GM12878 (cell line): ENCODE data around the gene SLC5A2. TPM values are rescaled to one million over a fixed set of nuclear protein-coding genes. Genes with fewer than 3 reads are reported as not detected.

Experiments
- ATAC-seq: fragments of 200-7000 bp; cut with Tn5 transposase; 3 replicates; pipeline ENCODE4 v1.9.1; 2020; ENCODE audit warnings: mild to moderate bottlenecking, moderate library complexity
- BruUV-seq: library from RNA; stranded (reverse); fragments of 400-500 nt; replicated peaks from 2 replicates; lab custom pipeline; 2021; lab: Mats Ljungman, UMichigan
- CTCF ChIA-PET: fragments of 300-600 bp; sonication (Branson Sonifier 250); formaldehyde crosslinking; extraction: SDS; loops from one replicate; lab custom pipeline; 2021; ENCODE audit warnings: inconsistent platforms; lab: Yijun Ruan, JAX
- POLR2A ChIA-PET: fragments of 350-600 bp; formaldehyde crosslinking; extraction: SDS; loops from one replicate; lab custom pipeline; 2021; ENCODE audit warnings: inconsistent platforms; lab: Charles Lee
- RAD21 ChIA-PET: fragments of 300-600 bp; sonication (Branson Sonifier 250); formaldehyde crosslinking; loops from one replicate; lab custom pipeline; 2023; ENCODE audit warnings: antibody characterized with exemption; ENCODE audit not compliant: unreplicated experiment; lab: Charles Lee
- SMC1A ChIA-PET: fragments of 300-600 bp; sonication (Branson Sonifier 250); formaldehyde crosslinking; loops from one replicate; lab custom pipeline; 2023; ENCODE audit not compliant: unreplicated experiment, uncharacterized antibody; lab: Charles Lee
- DNase-seq: peaks from one replicate; pipeline ENCODE4 v3.0.0-alpha.2; 2011; ENCODE audit warnings: low read depth, low spot score
- FAIRE-seq: peaks from 3 replicates; lab custom pipeline; 2011; peaks lifted over from hg19 to GRCh38; lab: Jason Lieb, UNC
- H2AFZ ChIP-seq: 2 replicates; pipeline ENCODE4 v1.6.0; 2011; ENCODE audit warnings: low read depth, low read length, control low read depth; ENCODE audit not compliant: control insufficient read depth
- H3K27ac ChIP-seq: 2 replicates; pipeline ENCODE4 v1.5.1; 2011; ENCODE audit warnings: control low read depth; ENCODE audit not compliant: control insufficient read depth, insufficient read depth
- H3K27me3 ChIP-seq, 2 experiments: replicated peaks in 1 of 2; 2 replicates each; pipeline versions ENCODE4 v1.6.0 to v1.6.1; 2011; ENCODE audit warnings: low read length in 1 of 2; ENCODE audit not compliant: control insufficient read depth in 2 of 2, insufficient read depth in 2 of 2
- H3K36me3 ChIP-seq, 2 experiments: 2 replicates each; pipeline ENCODE4 v1.5.1; 2011; ENCODE audit warnings: low read length in 1 of 2; ENCODE audit not compliant: control insufficient read depth in 2 of 2, insufficient read depth in 2 of 2
- H3K4me1 ChIP-seq: 2 replicates; pipeline ENCODE4 v1.6.1; 2011; ENCODE audit warnings: mild to moderate bottlenecking, low read length, moderate library complexity, mixed read lengths; ENCODE audit not compliant: control insufficient read depth, insufficient read depth
- H3K4me2 ChIP-seq: 2 replicates; pipeline ENCODE4 v1.6.0; 2011; ENCODE audit warnings: control low read depth; ENCODE audit not compliant: control insufficient read depth, insufficient read depth
- H3K4me3 ChIP-seq: fragments of 200-600 bp; sonication (generic); 2 replicates; pipeline ENCODE4 v1.5.1; 2016
- H3K79me2 ChIP-seq: 2 replicates; pipeline ENCODE4 v1.6.0; 2011; ENCODE audit warnings: low read length; ENCODE audit not compliant: control insufficient read depth, insufficient read depth
- H3K9ac ChIP-seq: 2 replicates; pipeline ENCODE4 v1.8.0; 2011; ENCODE audit warnings: low read length, control low read depth, mixed read lengths; ENCODE audit not compliant: control insufficient read depth, insufficient read depth
- H3K9me3 ChIP-seq: replicated peaks from 3 replicates; pipeline ENCODE4 v1.5.1; 2011; ENCODE audit warnings: mild to moderate bottlenecking, low read length; ENCODE audit not compliant: control insufficient read depth, insufficient read depth
- H4K20me1 ChIP-seq: 2 replicates; pipeline ENCODE4 v1.6.0; 2011; ENCODE audit not compliant: control insufficient read depth, insufficient read depth
- BHLHE40 ChIP-seq, 2 experiments: fragments of 450-650 bp in 1 of 2; IDR thresholded peaks; 2 replicates each; pipeline ENCODE4 v1.6.1; 2011 to 2017; ENCODE audit warnings: low read depth in 2 of 2, borderline replicate concordance in 1 of 2, improper control_type of control experiment in 1 of 2, low read length in 1 of 2, mild to moderate bottlenecking in 1 of 2
- DPF2 ChIP-seq: fragments of 450-650 bp; IDR thresholded peaks from 2 replicates; pipeline ENCODE4 v1.6.1; 2017; ENCODE audit warnings: mild to moderate bottlenecking
- ESRRA ChIP-seq: IDR thresholded peaks from 2 replicates; pipeline ENCODE4 v1.6.1; 2012; ENCODE audit warnings: mild to moderate bottlenecking, low read length, improper control_type of control experiment
- ETV6 ChIP-seq, 2 experiments: fragments of 450-650 bp in 1 of 2; IDR thresholded peaks in 1 of 2; conservative IDR thresholded peaks in 1 of 2; 2 replicates each; pipeline ENCODE4 v1.6.1; 2014; ENCODE audit warnings: antibody characterized with exemption in 1 of 2, borderline replicate concordance in 1 of 2, low read depth in 1 of 2, mild to moderate bottlenecking in 1 of 2, moderate library complexity in 1 of 2
- FOXK2 ChIP-seq: fragments of 450-650 bp; IDR thresholded peaks from 2 replicates; pipeline ENCODE4 v1.6.1; 2017; ENCODE audit warnings: mild to moderate bottlenecking, moderate library complexity
- MXI1 ChIP-seq: fragments of 150-350 bp; IDR thresholded peaks from 2 replicates; pipeline ENCODE4 v1.6.1; 2011; ENCODE audit warnings: low read depth, mild to moderate bottlenecking, inconsistent platforms, low read length, improper control_type of control experiment
- NKRF ChIP-seq: fragments of 450-650 bp; conservative IDR thresholded peaks from 2 replicates; pipeline ENCODE4 v1.6.1; 2017; ENCODE audit warnings: mild to moderate bottlenecking, moderate library complexity
- NRF1 ChIP-seq: conservative IDR thresholded peaks from 2 replicates; pipeline ENCODE4 v1.6.1; 2011; ENCODE audit warnings: mild to moderate bottlenecking, low read depth, low read length, improper control_type of control experiment
- PAX5 ChIP-seq: IDR thresholded peaks from 2 replicates; pipeline ENCODE4 v1.6.1; 2011; ENCODE audit warnings: low read depth, low read length, borderline replicate concordance
- PML ChIP-seq: IDR thresholded peaks from 2 replicates; pipeline ENCODE4 v1.6.1; 2012; ENCODE audit warnings: low read length, inconsistent platforms
- POU2F2 ChIP-seq: IDR thresholded peaks from 3 replicates; pipeline ENCODE4 v1.6.1; 2011; ENCODE audit warnings: low read depth, mild to moderate bottlenecking, low read length, borderline replicate concordance
- RUNX3 ChIP-seq: IDR thresholded peaks from 2 replicates; pipeline ENCODE4 v1.6.1; 2012; ENCODE audit warnings: low read length, inconsistent platforms
- SIX5 ChIP-seq: IDR thresholded peaks from 2 replicates; pipeline ENCODE4 v1.6.1; 2011; ENCODE audit warnings: mild to moderate bottlenecking, low read depth, low read length, moderate library complexity; ENCODE audit not compliant: severe bottlenecking
- STAT3 ChIP-seq: IDR thresholded peaks from 2 replicates; pipeline ENCODE4 v1.6.1; 2011; ENCODE audit warnings: low read depth, low read length, improper control_type of control experiment
- TAF1 ChIP-seq: IDR thresholded peaks from 2 replicates; pipeline ENCODE4 v1.6.1; 2011; ENCODE audit warnings: mild to moderate bottlenecking, low read depth, low read length, borderline replicate concordance
- TCF3 ChIP-seq: IDR thresholded peaks from 2 replicates; pipeline ENCODE4 v1.6.1; 2012; ENCODE audit warnings: low read depth, mild to moderate bottlenecking, low read length, borderline replicate concordance; ENCODE audit not compliant: insufficient read depth
- ZNF274 ChIP-seq: IDR thresholded peaks from one replicate; pipeline ENCODE4 v1.8.0; 2011; ENCODE audit not compliant: insufficient read length, insufficient read depth
- ZSCAN29 ChIP-seq: fragments of 450-650 bp; IDR thresholded peaks from 2 replicates; pipeline ENCODE4 v1.6.1; 2017; ENCODE audit warnings: mild to moderate bottlenecking, moderate library complexity
- WGBS: methylation state at CpG from one replicate; pipeline ENCODE4 v1.1.6; 2016; ENCODE audit warnings: low lambda C conversion rate; ENCODE audit not compliant: insufficient replicate concordance, insufficient coverage; ENCODE audit errors: missing lambda C conversion rate; 5-methylcytosine and 5-hydroxymethylcytosine counted together
- in situ Hi-C: fragments of 300-500 bp; cut with MboI; formaldehyde crosslinking; loops from 9 replicates; pipeline ENCODE4 v1.14.3; 2018; ENCODE audit warnings: mixed read lengths
- intact Hi-C: fragments of 100-400 bp; cut with micrococcal nuclease; formaldehyde crosslinking; loops from one replicate; pipeline ENCODE4 v1.14.2; 2022; ENCODE audit not compliant: unreplicated experiment
- polyA plus RNA-seq, 11 experiments: library from polyadenylated mRNA; depleted of rRNA in 4 of 11; unstranded in 6 of 11; stranded (reverse) in 5 of 11; fragments of >200 nt; fragmentation: Nextera tagmentation in 4 of 11; fragmentation: Illumina TruSeq in 1 of 11; extraction: Ambion mirVana in 4 of 11; extraction: Trizol in 1 of 11; gene quantifications; 1 replicate in 1 of 11; 2 replicates in 10 of 11; pipeline versions ENCODE4 v1.2.1 to v1.2.3, GENCODE V29; 2011 to 2016; ENCODE audit warnings: inconsistent platforms in 2 of 11, missing spikeins in 2 of 11, low read depth in 1 of 11
- total RNA-seq, 4 experiments: library from RNA; depleted of rRNA in 3 of 4; stranded (reverse); fragments of >200 nt in 3 of 4; fragmentation: Illumina TruSeq in 1 of 4; extraction: Trizol in 1 of 4; gene quantifications; 2 replicates each; pipeline versions ENCODE4 v1.2.1 to v1.2.3, GENCODE V29; 2013 to 2021

SLC5A2 gene
- total and polyA plus RNA-seq, 10 of the 15 experiments (the other 5 are each of a cell fraction or from before 2014, with no cell fraction given), result 3.6 to 4.8 (median 4.4) TPM; not detected in 6

GRCh38 chr16:31456988-31457360 lies 25.9 kb upstream of the SLC5A2 start (continued):
- TF ChIP-seq PML (no peak), SIX5 (no peak), POU2F2 (no peak)

DNA sequence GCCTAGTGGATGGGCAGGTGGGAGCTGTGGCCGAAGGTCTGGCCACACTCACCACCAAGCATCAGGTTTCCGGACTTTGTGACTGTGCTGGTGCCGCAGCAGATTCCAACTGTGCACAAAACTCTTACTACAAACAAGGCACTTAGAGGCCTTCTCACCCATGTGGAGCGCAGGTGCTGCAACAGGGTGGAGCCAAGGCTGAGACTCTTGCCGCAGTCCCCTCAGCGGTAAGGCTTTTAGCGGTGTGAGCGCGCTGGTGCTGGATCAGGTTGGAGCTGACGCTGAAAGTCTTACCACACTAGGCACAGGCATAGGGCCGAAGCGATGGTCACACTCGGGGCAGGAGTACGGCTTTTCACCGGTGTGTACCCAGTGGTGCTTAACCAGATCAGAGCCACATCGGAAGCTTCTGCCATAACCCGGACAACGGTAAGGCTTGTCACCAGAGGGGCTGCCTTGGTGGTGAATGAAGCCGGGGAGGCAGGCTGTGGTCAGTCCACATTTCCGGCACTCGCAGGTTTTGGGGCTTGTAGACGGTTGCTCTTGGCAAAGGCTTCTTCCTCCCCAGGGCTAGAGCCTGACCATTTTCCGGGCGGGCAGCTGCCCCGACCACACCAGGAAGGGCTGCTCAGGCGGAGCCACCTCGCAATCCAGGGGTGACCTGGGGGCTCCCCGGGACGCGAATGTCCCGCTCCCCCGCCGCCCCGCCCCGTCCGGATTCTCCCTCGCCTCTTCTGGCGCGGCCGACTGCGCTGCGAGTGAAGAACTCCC lies 24.7 kb upstream of the SLC5A2 start:
- in situ Hi-C loops (loop anchor here (5.0 kb wide), 2 partner anchors 239 to 409 kb away; no protein-coding TSS in a partner anchor), intact Hi-C loops (loop anchor here (2.0 to 5.0 kb wide), 2 partner anchors 49 to 243 kb away; partner anchors contain the start of gene RUSF1)
- Histone ChIP-seq H2AFZ (peak overlapping the region; percentile 98), H3K9me3 (no peaks in the 10 kb centered on the region), H3K4me2 (peak overlapping the region; percentile 97), H3K27me3 (no peaks in the 10 kb centered on the region), H3K9ac (peak overlapping the region; percentile 96), H3K36me3 (peaks cover 0 to 11% of the 10 kb centered on the region in 2 experiments; a peak in 2 of 4 replicates), H4K20me1 (peaks cover 7% of the 10 kb centered on the region; the same call in 1 of the 2 replicates), H3K4me3 (peak overlapping the region; percentile 87), H3K4me1 (peaks cover 16% of the 10 kb centered on the region), H3K27ac (peak overlapping the region; percentile 100), H3K79me2 (peaks cover 46% of the 10 kb centered on the region)
- ATAC-seq (peak; percentile 38), DNase-seq (no peak), FAIRE-seq (peak; percentile 56)
- ChIA-PET CTCF (interaction anchor here (0.6 to 7.0 kb wide), 13 partner anchors 14 to 419 kb away, joined by 3 to 71 read pairs (median 4); partner anchors contain the start of genes RUSF1, ZNF267 and ZNF843), POLR2A (interaction anchor here (0.5 to 4.0 kb wide), 10 partner anchors 38 to 575 kb away, joined by 3 to 20 read pairs (median 5); partner anchors contain the start of genes FUS, ITGAX, ZNF267 and ZNF646), SMC1A (interaction anchor here (0.6 to 4.1 kb wide), 12 partner anchors 15 to 504 kb away, joined by 3 to 26 read pairs (median 4); partner anchors contain the start of gene ZNF843), RAD21 (interaction anchor here (0.5 to 4.0 kb wide), 11 partner anchors 14 to 415 kb away, joined by 3 to 21 read pairs (median 4); partner anchors contain the start of genes ITGAX, ZNF267 and ZNF843)
- under 1% methylated on average over 42 of the region's 42 CpGs for WGBS
- no TSS peak for BruUV-seq
- TF ChIP-seq PAX5 (peak; percentile 15; the same call in 1 of the 2 replicates), TAF1 (0 out of 2 replicates have a peak, but pooled peaks have one; percentile 48), MXI1 (peak; percentile 72), STAT3 (no peak), ESRRA (no peak), DPF2 (0 out of 2 replicates have a peak, but pooled peaks have one; percentile 17), BHLHE40 (IDR thresholded peaks at IDR 0.05; ENCODE audit: borderline replicate concordance in 1 of 2, low read depth in 2 of 2, low read length in 1 of 2) (peak in 1 of 2 experiments; percentile 49; a peak in 2 of 4 replicates), ETV6 (conservative IDR thresholded peaks at IDR 0.05 in 1 of 2, IDR thresholded peaks at IDR 0.05 in 1 of 2; ENCODE audit: borderline replicate concordance in 1 of 2, low read depth in 1 of 2) (0 out of 4 replicates have a peak, but pooled peaks of 1 of the 2 experiments have one; percentile 13), ZSCAN29 (peak; percentile 20; the same call in 1 of the 2 replicates), ZNF274 (no peak), TCF3 (no peak), RUNX3 (peak; percentile 68), NKRF (peak; percentile 43; the same call in 1 of the 2 replicates), FOXK2 (peak; percentile 79), NRF1 (no peak)
